ENCODE data around the gene B3GNT2. TPM values are rescaled to one million over a fixed set of nuclear protein-coding genes. Genes with fewer than 3 reads are reported as not detected.

Gene B3GNT2
- total RNA-seq, 1 donor from 2014 or later: 22.6 TPM

DNA sequence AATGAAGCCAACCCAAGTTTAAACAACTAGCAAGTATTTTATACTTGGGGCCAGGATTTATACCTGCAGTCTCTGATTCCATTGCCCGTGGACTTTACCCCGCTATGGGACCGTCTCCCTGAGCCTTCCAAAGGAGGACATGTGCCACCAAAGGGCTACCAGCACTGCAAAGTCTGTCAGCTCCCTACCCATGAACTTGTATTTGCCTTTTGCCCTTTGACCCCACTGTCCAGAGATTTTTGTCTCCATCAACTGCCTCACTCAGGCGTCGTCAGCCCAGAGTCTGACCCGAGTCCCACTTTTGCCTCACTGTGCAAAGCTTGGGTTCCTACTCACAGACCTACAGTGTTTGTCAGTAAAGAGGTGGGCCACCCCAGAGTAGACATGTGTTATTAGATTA, 40.6 kb downstream of the B3GNT2 start:
- H3K4me3 ChIP-seq (ENCODE audit: low read depth, low read length): no peak overlapping the region
- no peak for DNase-seq (ENCODE audit: low read depth)
- no peak for TF ChIP-seq CTCF (conservative IDR thresholded peaks at IDR 0.05; ENCODE audit: low read depth, low read length)

DNA sequence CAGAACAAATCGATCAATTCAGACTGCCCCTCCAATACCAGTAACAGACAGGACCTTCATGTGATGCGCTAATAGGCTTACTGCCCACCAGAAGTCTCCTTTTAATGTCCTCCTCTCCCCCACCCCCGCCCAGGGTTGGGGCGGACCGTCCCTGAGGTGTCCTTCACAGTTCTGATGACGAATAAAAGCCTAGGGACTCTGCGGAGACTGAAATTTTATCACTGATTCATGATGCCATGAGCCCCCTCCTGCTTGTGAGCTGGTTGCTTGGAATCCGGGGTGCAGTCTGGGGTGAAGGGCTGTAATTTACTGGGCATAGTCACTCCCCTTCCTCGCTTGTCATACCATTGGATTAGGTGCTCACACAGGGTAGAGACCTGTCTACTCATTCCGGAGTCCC, 42.3 kb downstream of the B3GNT2 start:
- TF ChIP-seq CTCF (conservative IDR thresholded peaks at IDR 0.05; ENCODE audit: low read depth, low read length): no peak
- DNase-seq (ENCODE audit: low read depth): no peak
- no peak overlapping the region for H3K4me3 ChIP-seq (ENCODE audit: low read depth, low read length)

DNA sequence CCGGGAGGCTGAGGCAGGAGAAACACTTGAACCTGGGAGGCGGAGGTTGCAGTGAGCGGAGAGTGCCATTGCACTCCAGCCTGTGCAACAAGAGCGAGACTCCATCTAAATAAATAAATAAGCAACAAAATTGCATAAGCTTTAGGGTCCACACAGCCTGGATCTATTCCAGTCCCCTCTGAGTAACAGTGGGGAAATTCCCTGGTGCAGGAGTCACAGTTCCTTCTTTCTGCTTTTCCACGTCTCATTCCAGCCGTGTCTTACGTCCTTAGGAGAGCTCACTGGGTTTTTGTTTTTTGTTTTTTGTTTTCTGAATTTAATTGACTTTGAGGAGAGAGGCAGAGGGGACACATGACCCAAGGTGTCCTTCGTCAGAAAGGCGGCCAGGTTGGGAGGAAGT, 44.6 kb downstream of the B3GNT2 start:
- no peak overlapping the region for H3K4me3 ChIP-seq (ENCODE audit: low read depth, low read length)
- TF ChIP-seq CTCF (conservative IDR thresholded peaks at IDR 0.05; ENCODE audit: low read depth, low read length): no peak
- DNase-seq (ENCODE audit: low read depth): no peak

DNA sequence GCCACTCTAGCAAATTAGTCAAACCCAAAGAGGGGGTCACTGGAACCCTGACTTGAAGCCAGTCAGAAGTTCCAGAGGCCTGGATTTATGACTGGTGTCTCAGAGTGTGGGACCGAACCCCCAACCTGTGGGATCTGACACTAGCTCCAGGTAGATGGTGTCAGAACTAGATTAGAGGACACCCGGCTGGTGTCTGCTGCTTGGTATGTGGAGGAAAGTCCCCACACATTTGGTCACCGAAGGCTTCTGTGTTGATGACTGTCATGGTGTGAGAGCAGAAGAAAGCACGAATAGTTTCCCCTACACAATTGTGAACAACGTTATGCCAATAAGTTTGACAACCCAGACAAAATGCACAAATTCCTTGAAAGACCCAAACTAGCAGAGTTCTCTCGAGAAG, 48.1 kb downstream of the B3GNT2 start:
- no peak overlapping the region for H3K4me3 ChIP-seq (ENCODE audit: low read depth, low read length)
- DNase-seq (ENCODE audit: low read depth): no peak
- TF ChIP-seq CTCF (conservative IDR thresholded peaks at IDR 0.05; ENCODE audit: low read depth, low read length): no peak

DNA sequence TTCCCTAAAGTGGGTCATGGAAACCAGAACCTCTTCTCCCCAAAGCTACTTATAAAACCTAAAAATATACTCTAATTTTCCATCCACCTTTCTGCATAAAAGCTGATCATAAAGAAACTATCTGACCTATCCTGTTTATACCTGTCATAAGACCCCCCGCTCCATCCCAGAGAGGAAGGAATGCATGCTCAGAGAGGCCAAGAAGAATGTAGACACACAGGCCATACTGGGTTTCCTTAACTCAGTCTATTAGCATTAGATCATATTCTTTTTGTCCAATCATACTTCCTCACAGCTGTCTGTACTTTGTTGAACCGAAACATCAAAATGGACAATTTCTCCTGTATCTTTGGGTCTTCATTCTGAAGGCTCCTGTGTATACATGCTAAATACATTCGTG, 52.3 kb downstream of the B3GNT2 start:
- no peak for DNase-seq (ENCODE audit: low read depth)
- TF ChIP-seq CTCF (conservative IDR thresholded peaks at IDR 0.05; ENCODE audit: low read depth, low read length): no peak

DNA sequence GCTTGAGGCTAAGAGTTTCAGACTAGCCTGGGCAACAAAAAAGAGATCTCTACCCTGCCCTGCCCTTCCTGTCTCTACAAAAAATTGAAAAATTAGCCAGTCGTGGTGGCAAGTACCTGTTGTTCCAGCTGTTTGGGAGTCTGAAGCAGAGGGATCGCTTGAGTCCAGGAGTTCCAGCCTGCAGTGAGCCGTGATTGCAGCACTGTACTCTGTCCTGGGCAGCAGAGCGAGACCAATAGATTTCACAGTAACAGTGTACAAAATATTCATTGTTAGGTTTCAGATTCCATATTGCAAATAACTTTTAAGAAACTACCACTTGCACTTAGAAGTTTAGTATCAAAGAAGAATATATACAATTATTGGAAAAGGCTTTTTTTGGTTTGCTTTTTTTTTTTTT, 54.3 kb downstream of the B3GNT2 start:
- no peak for DNase-seq (ENCODE audit: low read depth)
- no peak for TF ChIP-seq CTCF (conservative IDR thresholded peaks at IDR 0.05; ENCODE audit: low read depth, low read length)
- no peak overlapping the region for H3K4me3 ChIP-seq (ENCODE audit: low read depth, low read length)

More for the DNA sequence above, 52.3 kb downstream of the B3GNT2 start:
- no peak overlapping the region for H3K4me3 ChIP-seq (ENCODE audit: low read depth, low read length)

GRCh38 chr2:62254424-62255266, 58.7 kb downstream of the B3GNT2 start:
- DNase-seq (ENCODE audit: low read depth): no peak
- no peak overlapping the region for H3K4me3 ChIP-seq (ENCODE audit: low read depth, low read length)
- no peak for TF ChIP-seq CTCF (conservative IDR thresholded peaks at IDR 0.05; ENCODE audit: low read depth, low read length)

Measured in epithelial cell of proximal tubule (primary cell).